ENCODE measurements around the gene CFAP73.
"Not testable (repeated sequence)": the region's sequence is repeated elsewhere in the genome, so short reads cannot be mapped to it uniquely, and the experiment has no call there.

CFAP73 gene

DNA sequence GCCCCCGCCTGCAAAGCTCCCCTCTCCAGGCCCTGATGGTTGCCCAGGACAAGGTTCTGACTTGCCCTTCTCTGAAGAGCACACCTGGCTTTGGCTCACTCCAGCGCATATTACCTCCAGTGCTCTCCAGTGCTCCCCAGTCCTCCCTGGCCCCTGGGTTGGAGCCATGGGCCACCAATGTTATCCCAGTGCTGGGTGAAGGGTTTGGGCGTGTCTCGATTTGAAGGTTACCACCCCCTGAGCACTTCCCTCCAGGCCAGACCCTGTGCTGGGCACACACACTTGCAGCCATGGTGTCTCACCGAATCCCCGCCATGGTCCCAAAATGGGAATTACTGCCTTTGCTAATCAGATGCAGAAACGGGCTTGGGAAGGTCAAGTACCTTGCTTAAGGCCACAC lies 47.1 kb downstream of the CFAP73 start:
- DNase-seq, result no peak

DNA sequence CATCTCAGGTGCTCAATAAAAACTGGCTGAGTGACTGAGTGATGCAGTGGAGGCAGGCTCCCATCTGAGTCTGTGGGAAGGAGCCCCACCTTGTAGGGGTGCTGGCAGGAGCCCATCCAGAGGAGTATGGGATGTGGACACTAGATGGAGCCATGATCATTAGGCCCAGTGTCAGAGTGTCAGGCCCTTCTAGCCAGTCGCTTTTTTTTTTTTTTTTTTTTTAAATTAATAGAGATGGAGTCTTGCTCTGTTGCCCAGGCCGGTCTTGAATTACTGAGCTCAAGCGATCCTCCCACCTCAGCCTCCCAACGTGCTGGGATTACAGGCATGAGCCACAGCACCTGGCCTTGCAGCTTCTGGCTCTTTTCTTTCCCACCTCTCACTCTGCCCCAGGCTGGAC lies 47.5 kb downstream of the CFAP73 start:
- peak; percentile 76 to 77 for DNase-seq

GRCh38 chr12:113197518-113198077 lies 48.1 kb downstream of the CFAP73 start:
- DNase-seq, result no peak

GRCh38 chr12:113198296-113198695 lies 48.8 kb downstream of the CFAP73 start:
- DNase-seq, result no peak

DNA sequence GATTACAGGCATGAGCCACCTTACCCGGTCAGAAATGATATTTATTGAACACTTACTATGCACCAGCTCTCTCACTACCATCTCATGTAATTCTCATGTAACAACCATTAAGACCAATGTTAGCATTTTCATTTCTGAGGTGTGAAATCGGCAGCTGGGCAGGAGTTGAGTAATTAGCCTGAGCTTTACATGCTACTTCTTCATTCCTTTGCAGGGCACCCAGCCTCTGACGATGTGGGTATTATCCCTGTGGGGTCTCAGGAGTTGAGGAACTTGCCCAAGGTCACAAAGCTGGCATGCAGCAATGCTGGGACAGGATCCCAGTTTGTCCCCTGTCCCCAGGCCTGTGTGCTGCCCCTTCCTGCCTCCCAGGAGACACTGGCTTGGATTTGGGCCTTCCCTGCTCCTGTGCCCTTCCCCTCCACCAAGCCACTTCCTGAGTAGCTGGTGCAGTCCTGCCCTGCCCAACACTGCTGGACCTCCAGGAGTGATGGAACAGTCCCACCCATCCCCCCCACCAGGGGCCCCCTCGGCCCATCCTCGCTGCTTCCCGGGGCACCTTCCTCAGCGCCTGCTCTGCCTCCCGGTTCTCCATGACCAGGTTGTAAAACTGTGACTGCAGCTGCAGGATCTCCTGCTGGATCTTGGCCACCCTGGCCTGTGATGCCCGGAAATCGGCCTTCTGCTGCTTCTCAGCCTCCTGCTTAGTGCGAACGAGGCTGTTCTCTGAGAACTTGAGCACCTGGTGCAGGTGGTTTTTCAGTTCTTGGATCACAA lies 50.7 kb downstream of the CFAP73 start:
- no peak for DNase-seq

DNA sequence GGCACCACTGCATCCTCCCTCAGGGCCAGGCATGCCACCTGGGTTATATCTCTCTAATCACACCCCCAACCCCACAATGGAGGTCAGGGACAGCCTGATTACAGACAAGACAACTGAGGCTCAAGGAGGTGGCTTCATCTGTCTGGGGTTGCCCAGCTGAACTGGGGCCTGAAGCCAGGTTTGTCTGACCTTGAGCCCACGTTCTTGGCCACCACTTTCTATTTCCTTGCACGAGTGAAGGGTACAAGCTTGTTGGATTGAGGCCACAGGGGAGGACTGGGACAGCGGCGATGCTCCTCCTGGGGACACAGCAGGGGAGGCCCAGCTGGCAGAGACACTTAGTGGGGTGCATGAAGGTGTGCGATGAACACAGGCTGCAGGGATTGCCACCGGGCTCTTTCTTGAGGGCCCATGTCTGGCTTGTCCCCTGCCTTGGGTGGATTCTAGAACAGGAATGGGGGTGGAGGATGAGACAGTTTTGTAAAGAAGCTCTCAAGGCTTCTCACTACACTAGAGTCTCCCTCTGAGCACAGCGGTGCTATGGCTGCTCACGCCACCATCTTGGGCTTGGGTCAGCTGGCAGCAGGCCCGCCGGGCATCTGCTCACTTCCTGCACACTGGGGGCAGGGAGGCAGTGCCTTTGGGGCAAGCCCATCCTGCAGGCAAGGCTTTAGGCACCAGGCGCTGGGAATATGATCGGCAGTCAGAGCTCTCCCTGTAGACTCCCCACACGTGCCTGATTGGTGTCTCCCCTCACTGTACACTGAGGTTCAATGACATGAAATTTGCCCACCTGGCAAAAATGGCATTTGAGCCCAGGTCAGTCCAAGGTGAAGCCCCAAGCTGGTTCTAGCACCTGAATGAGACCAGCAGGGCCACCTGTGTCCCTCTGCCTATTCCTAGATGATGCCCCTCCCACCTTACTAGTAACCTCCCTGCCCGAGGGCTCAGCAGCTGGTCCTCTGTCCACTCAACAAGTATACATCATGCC lies 52.0 kb downstream of the CFAP73 start:
- DNase-seq, result no peak

DNA sequence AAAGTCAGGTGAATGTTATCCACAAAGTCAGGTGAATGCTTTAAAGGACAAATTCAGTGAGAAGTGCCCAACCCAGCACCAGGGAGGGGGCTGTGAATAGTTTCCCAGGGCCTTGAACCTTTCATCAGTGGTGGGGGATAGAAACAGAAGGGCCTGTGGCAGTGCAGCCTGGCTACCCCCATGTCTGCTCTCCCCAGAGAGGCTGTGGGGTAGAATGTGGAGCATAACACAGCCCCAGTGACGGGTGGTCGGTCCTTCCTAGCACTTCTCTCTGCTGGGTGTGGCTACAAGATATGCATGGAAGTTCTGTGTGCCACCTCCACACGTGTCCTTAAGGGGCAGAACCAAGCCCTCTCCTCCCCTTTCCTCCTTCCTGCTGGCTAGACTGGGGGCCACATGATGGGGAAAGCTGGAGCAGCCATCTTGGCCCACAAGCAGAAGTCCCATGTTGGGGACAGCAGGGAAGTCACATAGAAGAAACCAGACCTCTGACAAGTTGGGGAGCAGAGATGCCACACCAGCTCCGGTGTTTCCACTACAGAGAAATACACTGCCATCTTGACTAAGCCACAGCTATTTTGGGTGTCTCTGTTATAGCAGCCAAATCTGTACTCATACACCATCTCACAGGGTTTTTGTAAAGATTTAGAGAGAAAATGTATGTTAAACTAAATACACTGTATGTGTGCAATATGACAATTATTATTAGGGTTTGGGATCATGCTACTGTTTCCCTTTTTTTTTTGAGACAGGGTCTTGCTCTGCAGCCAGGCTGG lies 53.0 kb downstream of the CFAP73 start:
- no peak for DNase-seq

DNA sequence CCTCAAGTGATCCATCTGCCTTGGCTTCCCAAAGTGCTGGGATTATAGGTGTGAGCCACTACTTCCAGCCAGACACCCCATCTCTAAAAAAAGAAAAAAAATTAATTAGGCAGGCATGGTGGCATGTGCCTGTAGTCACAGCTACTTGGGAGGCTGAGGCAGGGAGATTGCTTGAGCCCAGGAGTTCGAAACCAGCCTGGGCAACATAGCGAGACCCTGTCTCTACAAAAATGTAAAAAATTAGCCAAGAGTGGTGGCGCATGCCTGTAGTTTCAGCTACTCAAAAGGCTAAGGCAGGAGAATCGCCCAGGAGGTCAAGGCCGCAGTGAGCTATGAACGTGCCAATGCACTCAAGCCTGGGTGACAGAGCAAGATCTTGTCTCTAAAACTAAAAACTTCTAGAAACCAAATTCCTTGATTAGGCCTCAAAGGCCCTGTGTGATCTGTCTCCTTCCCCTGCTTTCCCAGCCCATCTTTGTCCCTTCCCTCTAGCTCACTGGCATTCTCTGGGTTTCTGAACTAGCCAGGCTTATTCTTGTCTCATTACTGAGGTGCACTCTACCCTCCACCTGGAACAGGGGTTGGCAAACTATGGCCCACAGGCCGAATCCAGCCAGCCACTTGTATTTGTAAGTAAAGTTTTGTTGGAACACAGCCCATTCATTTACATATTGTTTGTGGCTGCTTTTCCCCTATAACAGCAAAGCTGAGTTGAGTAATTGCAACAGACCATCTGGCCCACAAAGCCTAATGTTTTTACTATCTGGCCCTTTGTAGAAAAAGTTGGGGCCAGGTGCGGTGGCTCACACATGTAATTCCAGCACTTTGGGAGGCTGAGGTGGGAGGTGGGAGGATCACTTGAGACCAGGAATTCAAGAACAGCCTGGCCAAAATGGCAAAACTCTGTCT lies 54.6 kb downstream of the CFAP73 start:
- DNase-seq, result no peak

GRCh38 chr12:113204804-113205203 lies 55.3 kb downstream of the CFAP73 start:
- DNase-seq, result no peak

DNA sequence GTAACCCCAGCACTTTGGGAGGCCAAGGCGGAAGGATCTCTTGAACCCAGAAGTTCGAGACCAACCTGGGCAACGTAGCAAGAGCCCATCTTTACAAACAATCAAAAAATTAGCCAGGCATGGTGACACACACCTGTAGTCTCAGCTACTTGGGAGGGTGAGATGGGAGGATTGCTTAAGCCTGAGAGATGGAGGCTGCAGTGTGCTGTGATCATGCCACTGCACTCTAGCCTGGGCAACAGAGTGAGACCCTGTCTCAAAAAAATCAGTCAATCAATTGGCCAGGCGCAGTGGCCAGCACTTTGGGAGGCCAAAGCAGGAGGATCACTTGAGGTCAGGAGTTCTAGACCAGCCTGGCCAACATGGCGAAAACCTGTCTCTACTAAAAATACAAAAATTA lies 57.3 kb downstream of the CFAP73 start:
- not testable (repeated sequence) for DNase-seq

DNA sequence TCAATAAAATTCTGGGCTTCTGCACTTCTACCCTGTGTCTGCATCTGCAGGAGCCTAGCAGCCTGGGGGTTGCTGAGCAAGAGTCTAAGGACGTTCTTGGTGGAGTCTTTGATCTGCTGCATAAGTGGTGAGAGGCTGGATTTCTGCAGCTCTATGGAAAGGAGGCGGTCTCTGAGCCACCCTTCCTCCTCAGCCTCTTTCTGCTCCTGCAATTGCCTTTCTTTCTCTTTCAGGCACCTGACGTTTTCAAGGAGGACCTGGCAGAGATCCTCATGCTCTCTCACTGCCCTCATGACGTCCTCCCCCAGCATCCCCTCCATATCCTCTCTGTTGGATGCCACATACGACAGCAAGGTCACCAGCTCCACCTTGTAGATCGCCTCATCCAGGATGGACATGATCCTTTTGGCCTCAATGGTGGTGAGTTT lies 58.1 kb downstream of the CFAP73 start:
- DNase-seq, result no peak

DNA sequence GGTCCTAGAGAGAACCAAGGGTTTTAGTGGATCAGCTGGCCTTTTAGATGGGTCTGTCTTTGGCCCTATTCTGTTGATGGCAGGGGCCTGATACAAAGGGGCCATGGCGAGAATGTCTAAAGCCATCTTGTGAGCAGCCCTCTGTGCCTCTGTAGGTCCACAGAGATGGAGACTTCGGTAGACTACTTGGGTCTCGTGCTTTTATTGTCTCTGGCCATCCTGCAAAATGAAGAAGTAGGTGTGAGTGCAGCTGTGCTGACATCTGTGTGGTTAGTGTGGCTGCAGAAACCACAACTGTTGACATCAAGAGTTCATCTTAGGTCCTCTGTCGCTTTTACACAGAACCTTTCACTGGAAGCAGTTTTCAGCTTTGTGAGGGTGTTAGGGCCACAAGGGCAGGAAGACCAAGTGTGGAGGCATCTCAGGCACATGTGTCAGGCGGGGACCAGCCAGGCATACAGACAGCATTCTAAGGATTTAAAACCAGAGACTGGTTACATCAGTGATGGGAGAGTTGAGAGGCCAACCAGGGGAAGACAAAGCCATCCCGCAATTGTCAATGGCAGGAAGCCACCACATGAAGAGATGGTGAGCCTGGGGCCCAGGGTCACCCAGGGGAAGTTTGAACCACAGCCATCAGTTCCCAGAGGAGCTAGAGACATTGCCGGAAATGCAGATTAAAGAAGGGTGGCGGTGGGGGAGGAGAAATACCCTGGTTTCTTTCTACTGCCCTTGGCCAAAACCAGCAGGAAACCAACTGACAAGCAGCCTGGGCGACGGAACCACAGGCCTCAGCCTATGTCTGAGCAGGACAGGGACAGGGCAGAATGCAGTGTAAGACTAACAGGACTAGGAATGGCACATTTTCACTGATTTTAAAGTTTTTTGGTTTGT lies 58.8 kb downstream of the CFAP73 start:
- peak; percentile 77 to 81 for DNase-seq
